Measurements from ENCODE around the gene MAP4K3.

DNA sequence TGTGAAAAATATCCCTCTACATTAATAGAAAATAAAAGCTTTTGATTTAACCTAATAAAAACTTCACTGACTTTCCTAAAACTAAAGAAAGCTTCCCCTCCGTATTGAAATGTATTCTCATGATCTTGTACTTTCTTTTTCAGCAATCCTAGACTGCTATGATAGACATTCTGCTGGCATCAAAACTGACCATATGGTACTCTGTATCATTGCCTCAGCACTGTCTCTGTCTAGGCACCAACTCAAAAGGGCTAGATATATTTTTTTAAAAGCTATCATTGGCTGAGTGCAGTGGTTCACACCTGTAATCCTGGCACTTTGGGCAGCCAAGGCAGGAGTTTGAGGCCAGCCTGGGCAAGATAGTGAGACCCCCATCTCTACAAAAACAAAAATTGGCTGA lies 226.2 kb downstream of the MAP4K3 start:
- no peak for TF ChIP-seq EZH2phosphoT487 (IDR thresholded peaks at IDR 0.05; ENCODE audit: borderline replicate concordance)
- TF ChIP-seq, protein P1, sequence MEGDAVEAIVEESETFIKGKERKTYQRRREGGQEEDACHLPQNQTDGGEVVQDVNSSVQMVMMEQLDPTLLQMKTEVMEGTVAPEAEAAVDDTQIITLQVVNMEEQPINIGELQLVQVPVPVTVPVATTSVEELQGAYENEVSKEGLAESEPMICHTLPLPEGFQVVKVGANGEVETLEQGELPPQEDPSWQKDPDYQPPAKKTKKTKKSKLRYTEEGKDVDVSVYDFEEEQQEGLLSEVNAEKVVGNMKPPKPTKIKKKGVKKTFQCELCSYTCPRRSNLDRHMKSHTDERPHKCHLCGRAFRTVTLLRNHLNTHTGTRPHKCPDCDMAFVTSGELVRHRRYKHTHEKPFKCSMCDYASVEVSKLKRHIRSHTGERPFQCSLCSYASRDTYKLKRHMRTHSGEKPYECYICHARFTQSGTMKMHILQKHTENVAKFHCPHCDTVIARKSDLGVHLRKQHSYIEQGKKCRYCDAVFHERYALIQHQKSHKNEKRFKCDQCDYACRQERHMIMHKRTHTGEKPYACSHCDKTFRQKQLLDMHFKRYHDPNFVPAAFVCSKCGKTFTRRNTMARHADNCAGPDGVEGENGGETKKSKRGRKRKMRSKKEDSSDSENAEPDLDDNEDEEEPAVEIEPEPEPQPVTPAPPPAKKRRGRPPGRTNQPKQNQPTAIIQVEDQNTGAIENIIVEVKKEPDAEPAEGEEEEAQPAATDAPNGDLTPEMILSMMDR (IDR thresholded peaks at IDR 0.05 in 2 of 3, conservative IDR thresholded peaks at IDR 0.05 in 1 of 3; ENCODE audit: borderline replicate concordance in 1 of 3, insufficient read depth in 1 of 3, low read depth in 2 of 3, low read length in 2 of 3): no peak
- no peak for TF ChIP-seq YY1 (IDR thresholded peaks at IDR 0.05; ENCODE audit: extremely low read depth, insufficient replicate concordance, low read depth, low read length)
- TF ChIP-seq ZFX (IDR thresholded peaks at IDR 0.05): no peak
- TF ChIP-seq EZH2 (IDR thresholded peaks at IDR 0.05): no peak
- no peak for TF ChIP-seq JUND (IDR thresholded peaks at IDR 0.05)
- TF ChIP-seq TCF7L2 (IDR thresholded peaks at IDR 0.05; ENCODE audit: borderline replicate concordance, extremely low read depth, insufficient read depth, insufficient read length): no peak
- TF ChIP-seq, protein P2, sequence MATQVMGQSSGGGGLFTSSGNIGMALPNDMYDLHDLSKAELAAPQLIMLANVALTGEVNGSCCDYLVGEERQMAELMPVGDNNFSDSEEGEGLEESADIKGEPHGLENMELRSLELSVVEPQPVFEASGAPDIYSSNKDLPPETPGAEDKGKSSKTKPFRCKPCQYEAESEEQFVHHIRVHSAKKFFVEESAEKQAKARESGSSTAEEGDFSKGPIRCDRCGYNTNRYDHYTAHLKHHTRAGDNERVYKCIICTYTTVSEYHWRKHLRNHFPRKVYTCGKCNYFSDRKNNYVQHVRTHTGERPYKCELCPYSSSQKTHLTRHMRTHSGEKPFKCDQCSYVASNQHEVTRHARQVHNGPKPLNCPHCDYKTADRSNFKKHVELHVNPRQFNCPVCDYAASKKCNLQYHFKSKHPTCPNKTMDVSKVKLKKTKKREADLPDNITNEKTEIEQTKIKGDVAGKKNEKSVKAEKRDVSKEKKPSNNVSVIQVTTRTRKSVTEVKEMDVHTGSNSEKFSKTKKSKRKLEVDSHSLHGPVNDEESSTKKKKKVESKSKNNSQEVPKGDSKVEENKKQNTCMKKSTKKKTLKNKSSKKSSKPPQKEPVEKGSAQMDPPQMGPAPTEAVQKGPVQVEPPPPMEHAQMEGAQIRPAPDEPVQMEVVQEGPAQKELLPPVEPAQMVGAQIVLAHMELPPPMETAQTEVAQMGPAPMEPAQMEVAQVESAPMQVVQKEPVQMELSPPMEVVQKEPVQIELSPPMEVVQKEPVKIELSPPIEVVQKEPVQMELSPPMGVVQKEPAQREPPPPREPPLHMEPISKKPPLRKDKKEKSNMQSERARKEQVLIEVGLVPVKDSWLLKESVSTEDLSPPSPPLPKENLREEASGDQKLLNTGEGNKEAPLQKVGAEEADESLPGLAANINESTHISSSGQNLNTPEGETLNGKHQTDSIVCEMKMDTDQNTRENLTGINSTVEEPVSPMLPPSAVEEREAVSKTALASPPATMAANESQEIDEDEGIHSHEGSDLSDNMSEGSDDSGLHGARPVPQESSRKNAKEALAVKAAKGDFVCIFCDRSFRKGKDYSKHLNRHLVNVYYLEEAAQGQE (IDR thresholded peaks at IDR 0.05; ENCODE audit: low read depth): no peak
- TF ChIP-seq, protein P3, sequence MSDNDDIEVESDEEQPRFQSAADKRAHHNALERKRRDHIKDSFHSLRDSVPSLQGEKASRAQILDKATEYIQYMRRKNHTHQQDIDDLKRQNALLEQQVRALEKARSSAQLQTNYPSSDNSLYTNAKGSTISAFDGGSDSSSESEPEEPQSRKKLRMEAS (IDR thresholded peaks at IDR 0.05): no peak
- no peak for TF ChIP-seq EGR1 (IDR thresholded peaks at IDR 0.05; ENCODE audit: low read depth)
- TF ChIP-seq POLR2AphosphoS5 (IDR thresholded peaks at IDR 0.05; ENCODE audit: low read depth, low read length): no peak
- TF ChIP-seq SP1 (IDR thresholded peaks at IDR 0.05; ENCODE audit: low read depth): no peak
- TF ChIP-seq, protein P4, sequence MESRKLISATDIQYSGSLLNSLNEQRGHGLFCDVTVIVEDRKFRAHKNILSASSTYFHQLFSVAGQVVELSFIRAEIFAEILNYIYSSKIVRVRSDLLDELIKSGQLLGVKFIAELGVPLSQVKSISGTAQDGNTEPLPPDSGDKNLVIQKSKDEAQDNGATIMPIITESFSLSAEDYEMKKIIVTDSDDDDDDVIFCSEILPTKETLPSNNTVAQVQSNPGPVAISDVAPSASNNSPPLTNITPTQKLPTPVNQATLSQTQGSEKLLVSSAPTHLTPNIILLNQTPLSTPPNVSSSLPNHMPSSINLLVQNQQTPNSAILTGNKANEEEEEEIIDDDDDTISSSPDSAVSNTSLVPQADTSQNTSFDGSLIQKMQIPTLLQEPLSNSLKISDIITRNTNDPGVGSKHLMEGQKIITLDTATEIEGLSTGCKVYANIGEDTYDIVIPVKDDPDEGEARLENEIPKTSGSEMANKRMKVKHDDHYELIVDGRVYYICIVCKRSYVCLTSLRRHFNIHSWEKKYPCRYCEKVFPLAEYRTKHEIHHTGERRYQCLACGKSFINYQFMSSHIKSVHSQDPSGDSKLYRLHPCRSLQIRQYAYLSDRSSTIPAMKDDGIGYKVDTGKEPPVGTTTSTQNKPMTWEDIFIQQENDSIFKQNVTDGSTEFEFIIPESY (IDR thresholded peaks at IDR 0.05; ENCODE audit: extremely low read depth, insufficient replicate concordance, low read length): no peak
- no peak for TF ChIP-seq POLR2A (IDR thresholded peaks at IDR 0.05; ENCODE audit: borderline replicate concordance, extremely low read depth, insufficient read depth, insufficient read length)
